HG03565 (cell line): Measurements from ENCODE around the gene ZDHHC1.
"Not testable (repeated sequence)": the region's sequence is repeated elsewhere in the genome, so short reads cannot be mapped to it uniquely, and the experiment has no call there.

Experiments
- ATAC-seq: cut with Tn5 transposase; IDR thresholded peaks from one replicate; pipeline ENCODE4 v1.9.1; 2021; ENCODE audit warnings: mild to moderate bottlenecking, moderate library complexity; ENCODE audit not compliant: unreplicated experiment

Gene ZDHHC1

GRCh38 chr16:67430977-67431774, 14.9 kb upstream of the ZDHHC1 start, which contains the start of gene HSD11B2:
HSD11B2 (plus strand) TSS chr16:67431121; CDS start chr16:67431249, 128 bp downstream.
- ATAC-seq, result no peak

GRCh38 chr16:67430504-67430976, 14.3 kb upstream of the ZDHHC1 start:
- ATAC-seq, result no peak

GRCh38 chr16:67429799-67430503, 13.7 kb upstream of the ZDHHC1 start:
- no peak for ATAC-seq

GRCh38 chr16:67429053-67429798, 12.9 kb upstream of the ZDHHC1 start:
- no peak for ATAC-seq

- no peak for ATAC-seq
These were observed 12.0 kb upstream of the ZDHHC1 start for GRCh38 chr16:67428146-67428731.

GRCh38 chr16:67426950-67427349, 10.7 kb upstream of the ZDHHC1 start:
- ATAC-seq, result no peak

GRCh38 chr16:67426022-67426421, 9.7 kb upstream of the ZDHHC1 start:
- ATAC-seq, result no peak

- no peak for ATAC-seq
These were observed 9.3 kb upstream of the ZDHHC1 start for GRCh38 chr16:67425580-67425979.

- ATAC-seq, result no peak
These were observed 8.8 kb upstream of the ZDHHC1 start for GRCh38 chr16:67425061-67425460.

- ATAC-seq, result no peak
These were observed 8.0 kb upstream of the ZDHHC1 start for GRCh38 chr16:67424261-67424615.

- no peak for ATAC-seq
These were observed 7.5 kb upstream of the ZDHHC1 start for GRCh38 chr16:67423611-67424260.

- no peak for ATAC-seq
These were observed 6.7 kb upstream of the ZDHHC1 start for GRCh38 chr16:67423015-67423414.

- ATAC-seq, result no peak
These were observed 4.8 kb upstream of the ZDHHC1 start for GRCh38 chr16:67421030-67421429.

- ATAC-seq, result no peak
These were observed 3.7 kb upstream of the ZDHHC1 start for GRCh38 chr16:67419931-67420330.

- no peak for ATAC-seq
These were observed 3.2 kb upstream of the ZDHHC1 start for GRCh38 chr16:67419502-67419901.

GRCh38 chr16:67417333-67418061, 1.2 kb upstream of the ZDHHC1 start:
- no peak for ATAC-seq

- ATAC-seq, result not testable (repeated sequence)
These were observed 856 bp downstream of the ZDHHC1 start for GRCh38 chr16:67415421-67415820.

GRCh38 chr16:67413978-67414911, 2.0 kb downstream of the ZDHHC1 start:
- ATAC-seq, result no peak

- no peak for ATAC-seq
These were observed 4.0 kb downstream of the ZDHHC1 start for GRCh38 chr16:67412294-67412693.
